Measurements from ENCODE around the gene FAIM2. TPM values are rescaled to one million over a fixed set of nuclear protein-coding genes. Genes with fewer than 3 reads are reported as not detected.
"Not testable (repeated sequence)": the region's sequence is repeated elsewhere in the genome, so short reads cannot be mapped to it uniquely, and the experiment has no call there.

FAIM2 gene
- total RNA-seq, 4 donors from 2014 or later = 0.38 to 0.65 (median 0.56) TPM; not detected in 1

GRCh38 chr12:49873361-49873934 lies 30.3 kb downstream of the FAIM2 start:
- H3K4me1 ChIP-seq = peaks cover 30% of the 10 kb centered on the region
- no peak for TF ChIP-seq CTCF (IDR thresholded peaks at IDR 0.05)
- no peaks in the 10 kb centered on the region for H3K36me3 ChIP-seq
- H3K9me3 ChIP-seq = no peaks in the 10 kb centered on the region
- no peak overlapping the region for H3K27ac ChIP-seq
- H3K27me3 ChIP-seq = no peaks in the 10 kb centered on the region
- WGBS = 76% methylated on average over 3 of the region's 3 CpGs
- no peak for DNase-seq (ENCODE audit: low spot score in 2 of 2)
- H3K4me3 ChIP-seq = no peak overlapping the region

GRCh38 chr12:49872781-49873181 lies 30.9 kb downstream of the FAIM2 start:
- TF ChIP-seq POLR2AphosphoS5 (IDR thresholded peaks at IDR 0.05) = no peak
- H3K27me3 ChIP-seq = no peaks in the 10 kb centered on the region
- no peaks in the 10 kb centered on the region for H3K9me3 ChIP-seq
- WGBS = 70% methylated on average over 5 of the region's 6 CpGs
- H3K36me3 ChIP-seq = no peaks in the 10 kb centered on the region
- DNase-seq (ENCODE audit: low spot score in 2 of 2) = no peak
- no peak overlapping the region for H3K4me3 ChIP-seq
- no peak overlapping the region for H3K27ac ChIP-seq
- peaks cover 37% of the 10 kb centered on the region for H3K4me1 ChIP-seq

GRCh38 chr12:49872381-49872780 lies 31.3 kb downstream of the FAIM2 start:
- H3K36me3 ChIP-seq = no peaks in the 10 kb centered on the region
- peaks cover 41% of the 10 kb centered on the region for H3K4me1 ChIP-seq
- WGBS = 97% methylated on average over 5 of the region's 5 CpGs
- H3K4me3 ChIP-seq = no peak overlapping the region
- no peaks in the 10 kb centered on the region for H3K27me3 ChIP-seq
- DNase-seq (ENCODE audit: low spot score in 2 of 2) = no peak
- H3K27ac ChIP-seq = no peak overlapping the region
- H3K9me3 ChIP-seq = no peaks in the 10 kb centered on the region
- TF ChIP-seq CTCF (IDR thresholded peaks at IDR 0.05) (no peak), EP300 (IDR thresholded peaks at IDR 0.05) (no peak), POLR2AphosphoS5 (IDR thresholded peaks at IDR 0.05) (no peak), POLR2A (IDR thresholded peaks at IDR 0.05) (no peak)

GRCh38 chr12:49871811-49872251 lies 31.9 kb downstream of the FAIM2 start:
- 93% methylated on average over 8 of the region's 8 CpGs for WGBS
- DNase-seq (ENCODE audit: low spot score in 2 of 2); H3K36me3 ChIP-seq; H3K9me3 ChIP-seq; H3K27ac ChIP-seq; H3K4me3 ChIP-seq; H3K27me3 ChIP-seq: not testable (repeated sequence)
- peaks cover 47% of the 10 kb centered on the region for H3K4me1 ChIP-seq

GRCh38 chr12:49871263-49871561 lies 32.5 kb downstream of the FAIM2 start:
- TF ChIP-seq POLR2AphosphoS5 (IDR thresholded peaks at IDR 0.05) (no peak), EP300 (IDR thresholded peaks at IDR 0.05) (no peak), CTCF (IDR thresholded peaks at IDR 0.05) (no peak), POLR2A (IDR thresholded peaks at IDR 0.05) (no peak)
- Histone ChIP-seq H3K27ac (no peak overlapping the region), H3K27me3 (no peaks in the 10 kb centered on the region), H3K36me3 (no peaks in the 10 kb centered on the region), H3K4me1 (peaks cover 48% of the 10 kb centered on the region), H3K9me3 (no peaks in the 10 kb centered on the region), H3K4me3 (no peak overlapping the region)
- DNase-seq (ENCODE audit: low spot score in 2 of 2) = no peak
- 100% methylated on average over 1 of the region's 4 CpGs for WGBS

GRCh38 chr12:49870501-49871262 lies 33.0 kb downstream of the FAIM2 start:
- Histone ChIP-seq H3K27ac (no peak overlapping the region), H3K27me3 (no peaks in the 10 kb centered on the region), H3K4me3 (no peak overlapping the region), H3K4me1 (peaks cover 48% of the 10 kb centered on the region), H3K9me3 (no peaks in the 10 kb centered on the region), H3K36me3 (no peaks in the 10 kb centered on the region)
- TF ChIP-seq POLR2AphosphoS5 (IDR thresholded peaks at IDR 0.05) (no peak), POLR2A (IDR thresholded peaks at IDR 0.05) (no peak), EP300 (IDR thresholded peaks at IDR 0.05) (no peak), CTCF (IDR thresholded peaks at IDR 0.05) (no peak)
- DNase-seq (ENCODE audit: low spot score in 2 of 2) = no peak
- 89% methylated on average over 10 of the region's 11 CpGs for WGBS
